Loucy (cell line): ENCODE results near the gene MAN2A1.

Source experiments
- CTCF ChIP-seq: fragments of 200-600 bp; sonication (generic); conservative IDR thresholded peaks from 2 replicates; pipeline ENCODE4 v1.5.1; 2014; ENCODE audit warnings: mild to moderate bottlenecking, antibody characterized with exemption, low read length
- EZH2phosphoT487 ChIP-seq: fragments of 200-600 bp; IDR thresholded peaks from 2 replicates; pipeline ENCODE4 v1.6.1; 2018; ENCODE audit warnings: antibody characterized with exemption, mild to moderate bottlenecking, moderate library complexity, borderline replicate concordance

DNA sequence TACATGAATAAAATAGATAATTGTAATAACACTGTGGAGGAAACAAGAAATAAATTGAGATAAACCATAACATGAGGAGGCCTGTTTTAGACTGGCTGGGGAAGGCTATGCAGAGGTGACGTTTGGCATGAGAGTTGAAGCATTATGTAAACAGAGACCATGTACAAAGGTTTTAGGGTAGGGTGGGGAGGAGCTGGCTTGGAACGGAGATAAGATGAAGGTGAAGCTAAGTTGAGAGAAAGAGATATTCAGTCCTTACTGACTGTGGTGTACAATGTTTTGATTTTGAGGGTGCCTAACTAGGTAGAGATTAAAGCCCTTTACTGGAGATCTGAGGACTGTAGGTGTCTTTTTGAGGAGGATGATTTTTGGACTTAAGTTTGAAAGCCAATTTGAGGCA, 17.8 kb downstream of the MAN2A1 start:
- TF ChIP-seq CTCF (no peak), EZH2phosphoT487 (no peak)
